Body of pancreas (tissue), 4 donors: Measurements from ENCODE around the gene PGS1. TPM values are rescaled to one million over a fixed set of nuclear protein-coding genes. Genes with fewer than 3 reads are reported as not detected.
A peak's percentile ranks its signal among the peaks of the same experiment; 100 is the strongest.

Experiments used
- ATAC-seq: fragments of 150-250 bp; one replicate; pipeline ENCODE4 v1.9.1; 2016
- DNase-seq, 4 donors: peaks; one replicate each; pipeline ENCODE4 v3.0.0-alpha.2; 2019
- H3K27ac ChIP-seq, 4 donors: fragments of 200-600 bp; sonication (generic); 1 replicate in 3 of 4; 2 replicates in 1 of 4; pipeline versions ENCODE4 v1.5.1 to v1.6.1; 2016 to 2019; ENCODE audit warnings: mild to moderate bottlenecking in 1 of 4, mixed read lengths in 1 of 4, moderate library complexity in 1 of 4
- H3K27me3 ChIP-seq, 2 donors: fragments of 200-600 bp; sonication (generic); one replicate each; pipeline ENCODE4 v1.6.0; 2016; ENCODE audit warnings: mild to moderate bottlenecking in 1 of 2
- H3K36me3 ChIP-seq, 2 donors: fragments of 200-600 bp; sonication (generic); replicated peaks in 1 of 2; 2 replicates each; pipeline ENCODE4 v1.5.1; 2016; ENCODE audit warnings: low read depth in 2 of 2; ENCODE audit not compliant: insufficient read depth in 1 of 2
- H3K4me1 ChIP-seq: fragments of 200-600 bp; sonication (generic); one replicate; pipeline ENCODE4 v1.6.0; 2016
- H3K4me3 ChIP-seq, 2 donors: fragments of 200-600 bp; sonication (generic); 1 replicate in 1 of 2; 2 replicates in 1 of 2; pipeline ENCODE4 v1.5.1; 2016 to 2019
- H3K9me3 ChIP-seq, 3 donors: fragments of 200-600 bp; sonication (generic); 1 replicate in 2 of 3; 2 replicates in 1 of 3; pipeline ENCODE4 v1.5.1; 2016
- CTCF ChIP-seq, 7 experiments: fragments of 450-650 bp in 4 of 7; fragments of 200-600 bp in 3 of 7; sonication (generic) in 3 of 7; IDR thresholded peaks; one replicate each; pipeline ENCODE4 v1.5.1; 2016 to 2019; ENCODE audit warnings: antibody characterized with exemption in 7 of 7
- POLR2A ChIP-seq, 3 donors: fragments of 450-650 bp; IDR thresholded peaks; one replicate each; pipeline ENCODE4 v1.6.1; 2016; ENCODE audit warnings: antibody characterized with exemption in 3 of 3, mild to moderate bottlenecking in 2 of 3
- WGBS, 2 donors: methylation state at CpG; one replicate each; pipeline ENCODE4 v1.1.5; 2017; 5-methylcytosine and 5-hydroxymethylcytosine counted together
- intact Hi-C: fragments of 100-400 bp; cut with DNase I; formaldehyde crosslinking; loops from one replicate; pipeline ENCODE4 v1.15.1; 2023
- total RNA-seq, 2 donors: library from RNA; depleted of rRNA; stranded (reverse); fragments of >200 nt; gene quantifications; one replicate each; pipeline ENCODE4 v1.1.0, GENCODE V29; 2016

The PGS1 gene
- total RNA-seq, 2 donors from 2014 or later, result 17.1 to 30.4 TPM

- Histone ChIP-seq H3K4me1 (peaks cover 26% of the 10 kb centered on the region), H3K27me3 (no peaks in the 10 kb centered on the region), H3K9me3 (no peaks in the 10 kb centered on the region), H3K4me3 (no peak overlapping the region), H3K36me3 (no peaks in the 10 kb centered on the region), H3K27ac (peak overlapping the region in 1 of 4 donors; percentile 43)
- intact Hi-C loops, result no loop called here
- DNase-seq (no peak), ATAC-seq (no peak)
- 87 to 89% methylated on average over 10 of the region's 10 CpGs for WGBS, 2 donors
- peak in 2 of 7 experiments; percentile 11 to 21 for TF ChIP-seq CTCF (IDR thresholded peaks at IDR 0.05)
- no peak for TF ChIP-seq POLR2A (IDR thresholded peaks at IDR 0.05)
Measured at GRCh38 chr17:78412403-78412802, 34.0 kb downstream of the PGS1 start.

- 77 to 86% methylated on average over 24 to 26 of the region's 34 CpGs for WGBS, 2 donors
- Histone ChIP-seq H3K4me1 (peaks cover 7% of the 10 kb centered on the region), H3K9me3 (no peaks in the 10 kb centered on the region), H3K27me3 (no peaks in the 10 kb centered on the region), H3K4me3 (no peak overlapping the region), H3K36me3 (no peaks in the 10 kb centered on the region), H3K27ac (peak overlapping the region in 2 of 4 donors; percentile 37 to 56)
- intact Hi-C loops, result no loop called here
- DNase-seq, result no peak
- TF ChIP-seq POLR2A (IDR thresholded peaks at IDR 0.05), result no peak
- TF ChIP-seq CTCF (IDR thresholded peaks at IDR 0.05), result no peak
- ATAC-seq, result no peak
Measured at GRCh38 chr17:78414178-78415162, 36.0 kb downstream of the PGS1 start.

- DNase-seq, result peak in 1 of 4 donors; percentile 32
- Histone ChIP-seq H3K4me1 (peaks cover 3% of the 10 kb centered on the region), H3K4me3 (no peak overlapping the region), H3K27ac (peak overlapping the region in 3 of 4 donors; percentile 44 to 78 (median 56)), H3K36me3 (no peaks in the 10 kb centered on the region), H3K27me3 (no peaks in the 10 kb centered on the region), H3K9me3 (no peaks in the 10 kb centered on the region)
- no peak for ATAC-seq
- WGBS, 2 donors, result 61 to 69% methylated on average over 15 to 16 of the region's 17 CpGs
- TF ChIP-seq POLR2A (IDR thresholded peaks at IDR 0.05) (no peak), CTCF (IDR thresholded peaks at IDR 0.05) (no peak)
- intact Hi-C loops, result no loop called here
Measured at GRCh38 chr17:78415821-78416711, 37.6 kb downstream of the PGS1 start.

- intact Hi-C loops, result no loop called here
- H3K4me3 ChIP-seq, result no peak overlapping the region
- no peaks in the 10 kb centered on the region for H3K36me3 ChIP-seq
- 66 to 76% methylated on average over 13 to 15 of the region's 15 CpGs for WGBS, 2 donors
- TF ChIP-seq CTCF (IDR thresholded peaks at IDR 0.05) (no peak), POLR2A (IDR thresholded peaks at IDR 0.05) (peak in 2 of 3 donors; percentile 12 to 34)
- H3K27me3 ChIP-seq, result no peaks in the 10 kb centered on the region
- H3K9me3 ChIP-seq, result no peaks in the 10 kb centered on the region
- ATAC-seq, result peak; percentile 43
- DNase-seq, result peak in 1 of 4 donors; percentile 60
- peak overlapping the region in 3 of 4 donors; percentile 44 to 78 (median 56) for H3K27ac ChIP-seq
- peaks cover 3% of the 10 kb centered on the region for H3K4me1 ChIP-seq
Measured at GRCh38 chr17:78416791-78417530, 38.5 kb downstream of the PGS1 start.
